ENCODE data around the gene VSIG10L2. TPM values are rescaled to one million over a fixed set of nuclear protein-coding genes. Genes with fewer than 3 reads are reported as not detected.

VSIG10L2 gene
- total RNA-seq, 4 donors from 2014 or later = under 0.01 to 0.27 (median 0.09) TPM; not detected in 1

- H3K36me3 ChIP-seq = no peaks in the 10 kb centered on the region
- no peak for TF ChIP-seq CTCF (IDR thresholded peaks at IDR 0.05)
- TF ChIP-seq POLR2A (IDR thresholded peaks at IDR 0.05) = no peak
- peaks cover 0 to 27% (median 0%) of the 10 kb centered on the region in 4 donors for H3K27me3 ChIP-seq
- H3K27ac ChIP-seq = no peak overlapping the region
- H3K4me1 ChIP-seq = no peaks in the 10 kb centered on the region
- intact Hi-C loops (cut with DNase I) = loop anchor here (5.0 kb wide), 1 partner anchor 274 kb away; no protein-coding TSS in a partner anchor
- H3K4me3 ChIP-seq = no peak overlapping the region
- DNase-seq = no peak
- 89 to 93% methylated on average over 7 to 8 of the region's 8 CpGs for WGBS, 2 donors
- no peaks in the 10 kb centered on the region for H3K9me3 ChIP-seq
These were observed 22.2 kb upstream of the VSIG10L2 start for GRCh38 chr11:125923633-125924032.

GRCh38 chr11:125924384-125925007 is 21.3 kb upstream of the VSIG10L2 start:
- no peaks in the 10 kb centered on the region for H3K36me3 ChIP-seq
- no peak for DNase-seq
- H3K4me3 ChIP-seq = no peak overlapping the region
- TF ChIP-seq POLR2A (IDR thresholded peaks at IDR 0.05) (no peak), CTCF (IDR thresholded peaks at IDR 0.05) (no peak)
- intact Hi-C loops (cut with DNase I) = loop anchor here (5.0 kb wide), 1 partner anchor 273 kb away; no protein-coding TSS in a partner anchor
- H3K27ac ChIP-seq = no peak overlapping the region
- H3K4me1 ChIP-seq = no peaks in the 10 kb centered on the region
- H3K9me3 ChIP-seq = no peaks in the 10 kb centered on the region
- 84 to 90% methylated on average over 7 to 9 of the region's 9 CpGs for WGBS, 2 donors
- H3K27me3 ChIP-seq = peaks cover 0 to 23% (median 0%) of the 10 kb centered on the region in 4 donors

GRCh38 chr11:125925247-125925740 is 20.6 kb upstream of the VSIG10L2 start:
- no peak for TF ChIP-seq POLR2A (IDR thresholded peaks at IDR 0.05)
- TF ChIP-seq CTCF (IDR thresholded peaks at IDR 0.05) = no peak
- 62 to 66% methylated on average over 6 of the region's 6 CpGs for WGBS, 2 donors
- intact Hi-C loops (cut with DNase I) = no loop called here
- Histone ChIP-seq H3K4me1 (no peaks in the 10 kb centered on the region), H3K36me3 (no peaks in the 10 kb centered on the region), H3K27me3 (peaks cover 0 to 20% (median 0%) of the 10 kb centered on the region in 4 donors), H3K27ac (no peak overlapping the region), H3K9me3 (no peaks in the 10 kb centered on the region), H3K4me3 (no peak overlapping the region)
- no peak for DNase-seq

GRCh38 chr11:125925804-125926203 is 20.0 kb upstream of the VSIG10L2 start:
- no peak overlapping the region for H3K4me3 ChIP-seq
- no peaks in the 10 kb centered on the region for H3K9me3 ChIP-seq
- H3K36me3 ChIP-seq = no peaks in the 10 kb centered on the region
- H3K27me3 ChIP-seq = peaks cover 0 to 18% (median 0%) of the 10 kb centered on the region in 4 donors
- intact Hi-C loops (cut with DNase I) = no loop called here
- no peak overlapping the region for H3K27ac ChIP-seq
- DNase-seq = no peak
- TF ChIP-seq POLR2A (IDR thresholded peaks at IDR 0.05) (no peak), CTCF (IDR thresholded peaks at IDR 0.05) (no peak)
- WGBS, 2 donors = 62 to 64% methylated on average over 3 of the region's 3 CpGs
- H3K4me1 ChIP-seq = no peaks in the 10 kb centered on the region

- Histone ChIP-seq H3K27ac (no peak overlapping the region), H3K27me3 (peaks cover 0 to 18% (median 0%) of the 10 kb centered on the region in 4 donors), H3K4me3 (no peak overlapping the region), H3K36me3 (no peaks in the 10 kb centered on the region), H3K9me3 (no peaks in the 10 kb centered on the region), H3K4me1 (no peaks in the 10 kb centered on the region)
- 83 to 86% methylated on average over 12 of the region's 12 CpGs for WGBS, 2 donors
- intact Hi-C loops (cut with DNase I) = no loop called here
- no peak for DNase-seq
- TF ChIP-seq POLR2A (IDR thresholded peaks at IDR 0.05) (no peak), CTCF (IDR thresholded peaks at IDR 0.05) (no peak)
These were observed 19.2 kb upstream of the VSIG10L2 start for GRCh38 chr11:125926682-125927081.

Measured in esophagus squamous epithelium (tissue), 5 donors.